Measurements from ENCODE around the gene MAP4K4. TPM values are rescaled to one million over a fixed set of nuclear protein-coding genes. Genes with fewer than 3 reads are reported as not detected.

Gene MAP4K4
- total and polyA plus RNA-seq, 8 donors = 9.6 to 71.6 (median 23.8) TPM

GRCh38 chr2:101673920-101674319 lies 23.6 kb upstream of the MAP4K4 start:
- no peak for DNase-seq
- Histone ChIP-seq H3K4me1 (no peaks in the 10 kb centered on the region), H3K27me3 (no peaks in the 10 kb centered on the region), H3K36me3 (no peaks in the 10 kb centered on the region), H3K4me3 (no peak overlapping the region), H3K9me3 (peaks cover 0 to 10% (median 3%) of the 10 kb centered on the region in 4 donors), H3K27ac (no peak overlapping the region)
- no peak for TF ChIP-seq POLR2AphosphoS5 (IDR thresholded peaks at IDR 0.05)
- no peak for TF ChIP-seq EP300 (IDR thresholded peaks at IDR 0.05)
- WGBS, 5 donors = 96 to 97% (median 97%) methylated on average over 5 of the region's 5 CpGs
- intact Hi-C loops (cut with DNase I; ENCODE audit: low total_unique reads) = no loop called here

- Histone ChIP-seq H3K4me3 (no peak overlapping the region), H3K4me1 (no peaks in the 10 kb centered on the region), H3K27me3 (no peaks in the 10 kb centered on the region), H3K36me3 (no peaks in the 10 kb centered on the region), H3K27ac (no peak overlapping the region), H3K9me3 (peaks cover 0 to 10% (median 3%) of the 10 kb centered on the region in 4 donors)
- WGBS, 5 donors = 64 to 85% (median 73%) methylated on average over 2 of the region's 2 CpGs
- no peak for DNase-seq
- intact Hi-C loops (cut with DNase I; ENCODE audit: low total_unique reads) = no loop called here
- TF ChIP-seq POLR2A (IDR thresholded peaks at IDR 0.05) (no peak), POLR2AphosphoS5 (IDR thresholded peaks at IDR 0.05) (no peak), EP300 (IDR thresholded peaks at IDR 0.05) (no peak), CTCF (IDR thresholded peaks at IDR 0.05) (no peak)
These were observed 22.0 kb upstream of the MAP4K4 start for GRCh38 chr2:101675512-101675911.

- no peaks in the 10 kb centered on the region for H3K27me3 ChIP-seq
- DNase-seq = no peak
- H3K4me1 ChIP-seq = no peaks in the 10 kb centered on the region
- H3K27ac ChIP-seq = no peak overlapping the region
- no peak overlapping the region for H3K4me3 ChIP-seq
- 88 to 100% (median 95%) methylated on average over 2 of the region's 2 CpGs for WGBS, 5 donors
- TF ChIP-seq POLR2A (IDR thresholded peaks at IDR 0.05) = no peak
- H3K9me3 ChIP-seq = peaks cover 0 to 10% (median 3%) of the 10 kb centered on the region in 4 donors
- H3K36me3 ChIP-seq = no peaks in the 10 kb centered on the region
- intact Hi-C loops (cut with DNase I; ENCODE audit: low total_unique reads) = no loop called here
These were observed 20.8 kb upstream of the MAP4K4 start for GRCh38 chr2:101676674-101677073.

GRCh38 chr2:101677658-101678057 lies 19.8 kb upstream of the MAP4K4 start:
- Histone ChIP-seq H3K36me3 (no peaks in the 10 kb centered on the region), H3K27ac (no peak overlapping the region), H3K9me3 (peaks cover 0 to under 1% (median 0%) of the 10 kb centered on the region in 4 donors), H3K27me3 (no peaks in the 10 kb centered on the region), H3K4me3 (no peak overlapping the region), H3K4me1 (no peaks in the 10 kb centered on the region)
- intact Hi-C loops (cut with DNase I; ENCODE audit: low total_unique reads) = no loop called here
- DNase-seq = no peak
- no peak for TF ChIP-seq POLR2A (IDR thresholded peaks at IDR 0.05)
- TF ChIP-seq POLR2AphosphoS5 (IDR thresholded peaks at IDR 0.05) = no peak
- no peak for TF ChIP-seq EP300 (IDR thresholded peaks at IDR 0.05)
- TF ChIP-seq CTCF (IDR thresholded peaks at IDR 0.05) = no peak
- 23 to 50% (median 27%) methylated on average over 1 of the region's 1 CpG for WGBS, 5 donors

DNA sequence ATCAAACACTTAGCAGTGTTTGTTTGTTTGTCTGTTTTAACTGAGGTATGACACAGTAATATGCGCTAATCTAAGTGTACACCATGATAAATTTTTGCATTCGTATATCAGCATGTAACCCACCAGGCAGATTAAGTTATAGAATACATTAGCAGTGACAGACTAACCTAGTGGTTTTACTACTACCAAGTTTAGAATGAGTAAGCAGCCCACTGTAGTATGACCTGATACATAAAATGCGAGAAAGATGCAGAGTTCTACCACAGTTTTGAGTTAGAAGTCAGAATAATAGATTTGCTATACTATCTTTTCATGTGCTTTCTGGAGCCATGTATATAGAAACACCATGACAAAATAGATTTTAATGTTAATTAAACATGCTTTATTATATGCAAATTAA lies 19.1 kb upstream of the MAP4K4 start:
- Histone ChIP-seq H3K4me3 (no peak overlapping the region), H3K27me3 (no peaks in the 10 kb centered on the region), H3K9me3 (no peaks in the 10 kb centered on the region), H3K4me1 (no peaks in the 10 kb centered on the region), H3K36me3 (no peaks in the 10 kb centered on the region), H3K27ac (no peak overlapping the region)
- TF ChIP-seq POLR2AphosphoS5 (IDR thresholded peaks at IDR 0.05) (no peak), CTCF (IDR thresholded peaks at IDR 0.05) (no peak), POLR2A (IDR thresholded peaks at IDR 0.05) (no peak), EP300 (IDR thresholded peaks at IDR 0.05) (no peak)
- intact Hi-C loops (cut with DNase I; ENCODE audit: low total_unique reads) = no loop called here
- WGBS, 5 donors = 93 to 96% (median 95%) methylated on average over 3 of the region's 3 CpGs
- no peak for DNase-seq

Measured in stomach (tissue), 9 donors.